Amniotic epithelial cell (primary cell): ENCODE data around the gene SLC10A3.

Experiments
- DNase-seq: peaks from one replicate; pipeline ENCODE4 v3.0.0-alpha.2; 2010; ENCODE audit warnings: low read depth

SLC10A3 gene

DNA sequence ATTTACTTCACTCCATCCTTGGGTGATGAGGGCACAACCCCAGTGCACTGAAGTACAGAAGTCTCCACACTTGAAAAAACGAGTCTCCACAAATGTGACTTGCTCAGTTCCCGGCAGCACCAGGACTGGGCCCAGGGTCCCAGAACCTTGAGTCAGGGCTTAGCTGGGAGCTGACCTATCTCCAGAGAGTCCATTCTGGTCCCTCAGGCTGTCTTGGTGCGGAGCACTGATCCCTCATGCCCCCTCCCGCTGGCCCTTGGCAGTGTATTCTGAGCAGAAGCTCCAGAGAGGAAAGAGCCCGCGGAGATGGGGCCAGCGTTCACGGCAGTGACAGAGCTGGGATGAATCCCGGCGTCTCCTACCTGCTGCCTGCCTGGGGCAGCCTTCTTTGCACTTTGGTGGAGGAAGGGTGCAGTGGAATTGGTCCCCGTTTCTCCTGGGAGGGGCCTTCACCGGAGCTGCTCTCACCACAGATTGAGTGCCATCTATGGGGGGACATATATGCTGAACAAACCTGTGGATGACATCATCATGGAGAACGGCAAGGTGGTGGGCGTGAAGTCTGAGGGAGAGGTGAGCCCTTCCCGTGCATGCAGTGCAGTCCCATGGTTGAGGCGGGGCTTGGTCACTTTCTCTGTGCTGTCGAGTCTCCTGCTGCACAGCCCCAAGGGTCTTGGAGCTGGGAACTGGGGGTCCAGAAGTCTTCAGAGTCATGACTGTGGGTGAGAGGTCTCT, 49.6 kb downstream of the SLC10A3 start:
- no peak for DNase-seq

DNA sequence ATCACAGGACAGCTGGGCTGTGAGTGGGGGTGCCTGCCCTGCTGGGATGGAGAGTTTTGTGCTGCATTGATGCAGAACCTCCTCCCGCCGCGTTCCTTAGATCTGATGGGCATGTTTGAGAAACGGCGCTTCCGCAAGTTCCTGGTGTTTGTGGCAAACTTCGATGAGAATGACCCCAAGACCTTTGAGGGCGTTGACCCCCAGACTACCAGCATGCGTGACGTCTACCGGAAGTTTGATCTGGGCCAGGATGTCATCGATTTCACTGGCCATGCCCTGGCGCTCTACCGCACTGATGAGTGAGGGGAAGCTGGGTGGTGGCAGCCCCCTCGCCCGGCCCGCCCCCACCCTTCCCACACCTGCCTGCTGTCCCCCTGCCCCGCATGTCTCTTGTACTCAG, 50.6 kb downstream of the SLC10A3 start:
- DNase-seq = no peak

DNA sequence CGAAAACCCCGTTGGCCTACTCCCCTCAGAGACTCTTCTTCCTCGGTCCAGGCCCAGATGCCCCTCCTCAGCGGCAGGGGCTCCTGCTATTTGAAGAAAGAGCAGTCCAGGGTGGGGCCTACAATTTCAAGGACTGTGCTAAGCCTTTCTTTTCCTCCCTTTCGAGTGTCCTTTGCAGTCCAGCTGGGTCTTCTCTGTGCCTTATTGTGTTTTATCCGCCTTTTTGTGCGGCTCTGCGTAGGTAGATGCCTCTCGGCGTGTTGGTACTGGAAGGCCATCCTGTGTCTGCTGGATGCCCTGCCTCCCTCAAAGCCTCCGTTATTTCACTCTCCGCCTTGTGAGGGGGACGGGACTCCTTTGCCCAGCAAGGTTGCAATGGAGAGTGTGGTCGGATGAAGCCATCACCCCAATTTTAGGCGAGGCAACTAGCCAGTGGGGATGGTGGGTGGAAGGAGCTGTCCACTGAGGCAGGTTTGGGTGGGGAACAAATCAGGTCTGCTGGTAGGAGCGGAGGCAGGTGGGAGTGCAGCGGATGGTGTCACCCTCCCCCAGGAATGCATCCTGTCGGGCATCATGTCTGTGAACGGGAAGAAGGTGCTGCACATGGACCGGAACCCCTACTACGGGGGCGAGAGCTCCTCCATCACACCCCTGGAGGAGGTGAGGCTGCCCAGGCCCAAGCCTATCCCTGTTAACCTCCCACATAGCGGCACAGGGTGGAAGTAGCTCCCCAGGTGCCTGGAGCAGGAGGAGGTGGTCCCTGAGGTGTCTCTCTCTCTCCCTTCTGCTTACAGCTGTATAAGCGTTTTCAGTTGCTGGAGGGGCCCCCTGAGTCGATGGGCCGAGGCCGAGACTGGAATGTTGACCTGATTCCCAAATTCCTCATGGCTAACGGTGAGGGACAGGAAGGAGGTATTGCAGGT, 52.2 kb downstream of the SLC10A3 start:
- DNase-seq = no peak
